C4-2B (cell line): ENCODE results near the gene SRSF3.

Source experiments
- CTCF ChIP-seq: fragments of 450-650 bp; conservative IDR thresholded peaks from 2 replicates; pipeline ENCODE4 v1.5.1; 2017; ENCODE audit warnings: mild to moderate bottlenecking
- ZFX ChIP-seq: fragments of 450-650 bp; IDR thresholded peaks from 2 replicates; pipeline ENCODE4 v1.6.1; 2017

GRCh38 chr6:36615018-36615761 lies 21.0 kb downstream of the SRSF3 start:
- peak; percentile 91 for TF ChIP-seq CTCF
- TF ChIP-seq ZFX = no peak
